A549 (cell line): ENCODE measurements around the gene MON1A. TPM values are rescaled to one million over a fixed set of nuclear protein-coding genes. Genes with fewer than 3 reads are reported as not detected.
A peak's percentile ranks its signal among the peaks of the same experiment; 100 is the strongest.

ENCODE experiments used
- ATAC-seq, 2 experiments: fragments of 200-7000 bp in 1 of 2; fragments of >200 bp in 1 of 2; cut with Nextera tagmentation in 1 of 2; cut with Tn5 transposase in 1 of 2; 3 replicates each; pipeline versions ENCODE4 v1.8.0 to v1.9.1; 2018 to 2020; ENCODE audit warnings: mild to moderate bottlenecking in 1 of 2, moderate library complexity in 1 of 2
- CTCF ChIA-PET: fragments of 300-600 bp; sonication (Branson Sonifier 250); formaldehyde crosslinking; extraction: SDS; loops from one replicate; lab custom pipeline; 2021; ENCODE audit warnings: antibody characterized with exemption, inconsistent platforms; lab: Yijun Ruan, JAX
- POLR2A ChIA-PET: fragments of 350-600 bp; formaldehyde crosslinking; extraction: SDS; loops from one replicate; lab custom pipeline; 2021; ENCODE audit warnings: antibody characterized with exemption, inconsistent platforms; lab: Yijun Ruan, JAX
- DNase-seq, 2 experiments: peaks; one replicate each; pipeline versions ENCODE4 v3.0.0 to v3.0.0-alpha.2; 2011 to 2016; ENCODE audit warnings: low read depth in 1 of 2, low spot score in 1 of 2
- FAIRE-seq: peaks from 2 replicates; lab custom pipeline; 2011; peaks lifted over from hg19 to GRCh38; lab: Jason Lieb, UNC
- H3K27ac ChIP-seq, 2 experiments: fragments of >200 bp; sonication (Bioruptor Twin); formaldehyde crosslinking; 3 replicates each; pipeline ENCODE4 v1.5.1; 2016 to 2017
- H3K4me1 ChIP-seq: fragments of >200 bp; sonication (Bioruptor Twin); formaldehyde crosslinking; 3 replicates; pipeline ENCODE4 v1.6.1; 2016
- H3K4me2 ChIP-seq: fragments of >200 bp; sonication (Bioruptor Twin); formaldehyde crosslinking; 3 replicates; pipeline ENCODE4 v1.6.1; 2016
- H3K4me3 ChIP-seq: fragments of >200 bp; sonication (Bioruptor Twin); formaldehyde crosslinking; 3 replicates; pipeline ENCODE4 v1.5.1; 2016
- H3K9me3 ChIP-seq: fragments of >200 bp; sonication (Bioruptor Twin); formaldehyde crosslinking; 3 replicates; pipeline ENCODE4 v1.6.1; 2016
- BCL3 ChIP-seq: fragments of >200 bp; sonication (Bioruptor Twin); formaldehyde crosslinking; IDR thresholded peaks from 3 replicates; pipeline ENCODE4 v1.6.1; 2016
- CBX8 ChIP-seq: fragments of 200-600 bp; sonication (generic); IDR thresholded peaks from 2 replicates; pipeline ENCODE4 v1.6.1; 2016
- CTCF ChIP-seq: fragments of >200 bp; sonication (Bioruptor Twin); formaldehyde crosslinking; IDR thresholded peaks from 3 replicates; pipeline ENCODE4 v1.5.1; 2016
- EHMT2 ChIP-seq: fragments of 200-600 bp; sonication (generic); IDR thresholded peaks from 2 replicates; pipeline ENCODE4 v1.6.1; 2016; ENCODE audit warnings: antibody characterized with exemption, low read depth, mild to moderate bottlenecking, moderate library complexity
- ESRRA ChIP-seq: fragments of 150-350 bp; IDR thresholded peaks from 2 replicates; pipeline ENCODE4 v1.6.1; 2014; ENCODE audit warnings: mild to moderate bottlenecking, low read length, borderline replicate concordance
- FOSB ChIP-seq: fragments of 250-450 bp; sonication (Bioruptor Pico); IDR thresholded peaks from 2 replicates; pipeline ENCODE4 v1.5.0; 2020; ENCODE audit warnings: mild to moderate bottlenecking, moderate library complexity
- HDAC2 ChIP-seq: fragments of 200-600 bp; sonication (generic); IDR thresholded peaks from 2 replicates; pipeline ENCODE4 v1.6.1; 2016
- HES2 ChIP-seq: fragments of >200 bp; sonication (Bioruptor Twin); formaldehyde crosslinking; IDR thresholded peaks from 2 replicates; pipeline ENCODE4 v1.6.1; 2016
- HMGXB4 ChIP-seq: fragments of 250-450 bp; sonication (Bioruptor Pico); IDR thresholded peaks from 2 replicates; pipeline ENCODE4 v1.5.0; 2021; ENCODE audit warnings: mild to moderate bottlenecking, moderate library complexity, borderline replicate concordance
- HOXA7 ChIP-seq: fragments of 250-450 bp; sonication (Bioruptor Pico); IDR thresholded peaks from 2 replicates; pipeline ENCODE4 v1.5.0; 2020; ENCODE audit warnings: mild to moderate bottlenecking, moderate library complexity
- HOXB5 ChIP-seq: fragments of 250-450 bp; sonication (Bioruptor Pico); IDR thresholded peaks from 2 replicates; pipeline ENCODE4 v1.5.0; 2020; ENCODE audit warnings: mild to moderate bottlenecking, moderate library complexity
- JUNB ChIP-seq: fragments of >200 bp; sonication (Bioruptor Twin); formaldehyde crosslinking; IDR thresholded peaks from 2 replicates; pipeline ENCODE4 v1.6.1; 2016
- KDM1A ChIP-seq: fragments of 200-600 bp; sonication (generic); IDR thresholded peaks from 2 replicates; pipeline ENCODE4 v1.6.1; 2016; ENCODE audit warnings: low read depth, mild to moderate bottlenecking
- MAZ ChIP-seq: fragments of 150-350 bp; IDR thresholded peaks from 2 replicates; pipeline ENCODE4 v1.6.1; 2014; ENCODE audit warnings: antibody characterized with exemption, low read depth, low read length, borderline replicate concordance
- NFE2L2 ChIP-seq: fragments of 150-350 bp; conservative IDR thresholded peaks from 2 replicates; pipeline ENCODE4 v1.6.1; 2014; ENCODE audit warnings: low read length
- NPAS2 ChIP-seq: fragments of 250-450 bp; sonication (Bioruptor Pico); IDR thresholded peaks from 2 replicates; pipeline ENCODE4 v1.8.0; 2022; ENCODE audit warnings: mild to moderate bottlenecking, moderate library complexity, borderline replicate concordance
- PBX3 ChIP-seq: IDR thresholded peaks from 2 replicates; pipeline ENCODE4 v1.6.1; 2012
- PHF8 ChIP-seq: fragments of 200-600 bp; sonication (generic); IDR thresholded peaks from 2 replicates; pipeline ENCODE4 v1.6.1; 2016; ENCODE audit warnings: low read depth, mild to moderate bottlenecking, antibody characterized with exemption, moderate library complexity, borderline replicate concordance
- RAD21 ChIP-seq, 2 experiments: fragments of >200 bp in 1 of 2; sonication (Bioruptor Twin) in 1 of 2; formaldehyde crosslinking in 1 of 2; IDR thresholded peaks in 1 of 2; conservative IDR thresholded peaks in 1 of 2; 2 replicates in 1 of 2; 3 replicates in 1 of 2; pipeline ENCODE4 v1.6.1; 2012 to 2018; ENCODE audit warnings: inconsistent platforms in 1 of 2
- RCOR1 ChIP-seq: fragments of 150-350 bp; IDR thresholded peaks from 2 replicates; pipeline ENCODE4 v1.6.1; 2014; ENCODE audit warnings: antibody characterized with exemption, low read length, low read depth
- SREBF2 ChIP-seq: fragments of 450-650 bp; IDR thresholded peaks from 2 replicates; pipeline ENCODE4 v1.6.1; 2014; ENCODE audit warnings: mild to moderate bottlenecking, moderate library complexity
- TP53 ChIP-seq: fragments of 250-450 bp; sonication (Bioruptor Pico); IDR thresholded peaks from 2 replicates; pipeline ENCODE4 v1.5.0; 2021; ENCODE audit warnings: mild to moderate bottlenecking, moderate library complexity
- USF2 ChIP-seq: fragments of 450-650 bp; IDR thresholded peaks from 2 replicates; pipeline ENCODE4 v1.6.1; 2014; ENCODE audit warnings: antibody characterized with exemption
- ZC3H11A ChIP-seq: fragments of 450-650 bp; IDR thresholded peaks from 2 replicates; pipeline ENCODE4 v1.6.1; 2014; ENCODE audit warnings: antibody characterized with exemption, mild to moderate bottlenecking
- ZFP36 ChIP-seq: fragments of 450-650 bp; IDR thresholded peaks from 2 replicates; pipeline ENCODE4 v1.6.1; 2014; ENCODE audit warnings: borderline replicate concordance; ENCODE audit not compliant: partially characterized antibody
- ZNF302 ChIP-seq: fragments of 250-450 bp; sonication (Bioruptor Pico); IDR thresholded peaks from 2 replicates; pipeline ENCODE4 v1.9.0; 2021; ENCODE audit warnings: inconsistent platforms, mild to moderate bottlenecking, moderate library complexity
- ZSCAN20 ChIP-seq: fragments of 250-450 bp; sonication (Bioruptor Pico); IDR thresholded peaks from 2 replicates; pipeline ENCODE4 v1.8.0; 2022; ENCODE audit warnings: mild to moderate bottlenecking, moderate library complexity
- WGBS: methylation state at CpG from one replicate; pipeline ENCODE4 v1.1.6; 2017; ENCODE audit errors: missing lambda C conversion rate; 5-methylcytosine and 5-hydroxymethylcytosine counted together
- polyA plus RNA-seq, 4 experiments: library from polyadenylated mRNA; depleted of rRNA in 3 of 4; stranded (reverse); fragments of >200 nt; fragmentation: RNase III in 1 of 4; extraction: RNeasy Plus Mini Kit Qiagen cat#74134 plus additional on column Dnase treatment in 1 of 4; gene quantifications; 2 replicates in 3 of 4; 3 replicates in 1 of 4; pipeline ENCODE4 v1.2.3, GENCODE V29; 2011 to 2017

Gene MON1A
- polyA plus RNA-seq, 2 of the 4 experiments (the other 2 are of a cell fraction), result 4.2 to 5.1 TPM

- ChIA-PET POLR2A (interaction anchor here (1.0 to 1.6 kb wide), 3 partner anchors 9 to 30 kb away, joined by 3 to 23 read pairs (median 3); partner anchors contain the start of gene RBM6), CTCF (interaction anchor here (0.6 to 4.2 kb wide), 10 partner anchors 9 to 228 kb away, joined by 3 to 16 read pairs (median 4); partner anchors contain the start of gene RBM6)
- peaks cover 16% of the 10 kb centered on the region; the same call in 2 of the 3 replicates for H3K4me1 ChIP-seq
- FAIRE-seq (no peak), ATAC-seq (no peak; a peak in 1 of 6 replicates), DNase-seq (no peak)
- peak overlapping the region; percentile 68 for H3K4me3 ChIP-seq
- TF ChIP-seq CBX8 (no peak), ZFP36 (no peak), USF2 (no peak), SREBF2 (no peak), TP53 (CRISPR knock-in tag) (no peak), EHMT2 (no peak)
- H3K4me2 ChIP-seq, result peak overlapping the region; percentile 87
- H3K27ac ChIP-seq, result peak overlapping the region; percentile 83 to 87
- WGBS, result 59% methylated on average over 16 of the region's 16 CpGs
- H3K9me3 ChIP-seq, result no peaks in the 10 kb centered on the region
Measured at GRCh38 chr3:49930168-49930690, 618 bp upstream of the MON1A start.

- Histone ChIP-seq H3K4me3 (no peak overlapping the region; the same call in 2 of the 3 replicates), H3K4me2 (peak overlapping the region; percentile 87)
- FAIRE-seq (no peak), DNase-seq (no peak), ATAC-seq (no peak)
- no peak for TF ChIP-seq TP53 (CRISPR knock-in tag)
- TF ChIP-seq PHF8, result no peak
- TF ChIP-seq NFE2L2, result no peak
- no peak for TF ChIP-seq HOXB5 (CRISPR knock-in tag)
- TF ChIP-seq ZC3H11A, result no peak
- no peak for TF ChIP-seq ESRRA
- TF ChIP-seq HDAC2, result no peak
- no peak for TF ChIP-seq RCOR1
- no peak for TF ChIP-seq JUNB
- TF ChIP-seq MAZ, result no peak
- TF ChIP-seq FOSB, result no peak
- no peak for TF ChIP-seq CTCF
- no peak for TF ChIP-seq NPAS2
- TF ChIP-seq HOXA7, result no peak
- no peak for TF ChIP-seq ZSCAN20 (CRISPR knock-in tag)
- TF ChIP-seq, all 56 proteins: peak for 0
- WGBS, result 81% methylated on average over 5 of the region's 5 CpGs
- ChIA-PET CTCF (interaction anchor here (0.9 to 4.2 kb wide), 8 partner anchors 14 to 161 kb away, joined by 3 to 16 read pairs (median 3); partner anchors contain the start of gene INKA1), POLR2A (interaction anchor here (1.2 to 1.6 kb wide), 2 partner anchors 11 to 12 kb away, joined by 3 to 23 read pairs; partner anchors contain the start of gene RBM6)
- Histone ChIP-seq H3K27ac (peak overlapping the region in 1 of 2 experiments; percentile 87; a peak in 3 of 6 replicates), H3K9me3 (no peaks in the 10 kb centered on the region), H3K4me1 (peaks cover 19% of the 10 kb centered on the region; the same call in 2 of the 3 replicates)
Measured at GRCh38 chr3:49928481-49929017, 1.1 kb downstream of the MON1A start.

GRCh38 chr3:49927798-49928197 lies 1.8 kb downstream of the MON1A start:
- CTCF ChIA-PET, result interaction anchor here (1.3 to 4.2 kb wide), 3 partner anchors 14 to 89 kb away, joined by 3 to 16 read pairs (median 3); no protein-coding TSS in a partner anchor
- DNase-seq (no peak), FAIRE-seq (no peak), ATAC-seq (no peak)
- POLR2A ChIA-PET, result interaction anchor here (1.2 kb wide), 1 partner anchor 13 kb away, joined by 3 read pairs; the partner anchor contains the start of gene RBM6
- Histone ChIP-seq H3K27ac (no peak overlapping the region), H3K9me3 (no peaks in the 10 kb centered on the region), H3K4me3 (no peak overlapping the region), H3K4me1 (peaks cover 19% of the 10 kb centered on the region; the same call in 2 of the 3 replicates), H3K4me2 (no peak overlapping the region)
- 92% methylated on average over 5 of the region's 5 CpGs for WGBS
- TF ChIP-seq HES2 (no peak), ZNF302 (CRISPR knock-in tag) (no peak), PBX3 (no peak), HDAC2 (no peak), RAD21 (conservative IDR thresholded peaks at IDR 0.05 in 1 of 2, IDR thresholded peaks at IDR 0.05 in 1 of 2) (no peak), HMGXB4 (CRISPR knock-in tag) (no peak), BCL3 (no peak), HOXB5 (CRISPR knock-in tag) (no peak), KDM1A (no peak)
